Measurements from ENCODE around the gene DLG2.
A peak's percentile ranks its signal among the peaks of the same experiment; 100 is the strongest.

Gene DLG2

GRCh38 chr11:85603220-85603619 lies 23.9 kb downstream of the DLG2 start:
- DNase-seq (ENCODE audit: low read depth), result no peak
- H3K4me3 ChIP-seq (ENCODE audit: low read length), result no peak overlapping the region
- TF ChIP-seq CTCF (conservative IDR thresholded peaks at IDR 0.05; ENCODE audit: low read depth, low read length), result no peak

DNA sequence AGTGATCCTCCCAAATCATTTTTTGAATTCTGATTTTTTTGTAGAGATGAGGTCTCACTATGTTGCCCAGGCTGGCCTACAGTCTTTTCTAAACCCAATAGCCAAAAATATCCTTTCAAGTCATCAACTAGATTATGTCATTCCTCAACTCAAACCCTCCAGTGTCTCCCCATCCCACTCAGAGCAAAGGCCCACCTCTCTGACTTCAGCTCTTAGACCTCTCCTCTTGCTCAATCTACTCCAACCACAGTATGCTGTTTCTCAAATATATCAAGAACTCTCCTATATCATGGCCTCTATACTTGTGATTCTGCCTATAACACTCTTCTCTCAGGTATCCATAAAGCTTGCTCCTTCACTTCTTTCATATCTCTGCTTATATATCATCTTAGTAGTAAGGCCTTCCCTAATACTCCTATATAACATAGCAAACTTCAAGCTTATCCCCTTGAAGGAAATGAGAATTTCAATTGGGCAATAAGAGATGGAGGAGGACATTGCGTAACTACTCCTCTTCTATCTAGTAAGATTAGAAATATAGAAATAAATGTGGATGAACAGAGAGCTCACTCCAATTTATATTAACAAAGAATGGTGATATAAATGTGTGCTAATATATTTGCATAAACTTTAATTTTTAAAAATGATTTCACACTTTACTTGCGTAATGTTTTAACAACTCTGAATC lies 24.5 kb downstream of the DLG2 start:
- no peak for DNase-seq (ENCODE audit: low read depth)

DNA sequence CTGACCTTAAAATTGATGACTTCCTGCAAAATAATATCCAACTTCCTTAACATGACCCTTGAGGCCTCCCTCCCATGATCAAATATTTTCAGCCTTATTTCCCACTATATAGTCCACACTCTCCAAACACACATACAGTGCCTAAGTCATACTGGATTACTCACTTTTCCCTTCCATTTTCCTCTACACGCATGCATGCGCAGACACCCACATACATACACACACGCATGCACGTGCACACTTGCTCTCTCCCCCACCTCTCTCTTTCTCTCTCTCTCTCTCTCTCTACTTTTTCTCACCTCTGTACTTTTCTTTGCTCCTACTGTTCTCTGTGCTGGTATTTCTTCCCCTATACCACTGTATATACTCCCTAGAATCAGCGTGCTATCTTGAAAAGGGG lies 28.1 kb downstream of the DLG2 start:
- no peak for TF ChIP-seq CTCF (conservative IDR thresholded peaks at IDR 0.05; ENCODE audit: low read depth, low read length)
- no peak for DNase-seq (ENCODE audit: low read depth)
- no peak overlapping the region for H3K4me3 ChIP-seq (ENCODE audit: low read length)

More for the DNA sequence above, 24.5 kb downstream of the DLG2 start:
- H3K4me3 ChIP-seq (ENCODE audit: low read length), result no peak overlapping the region
- no peak for TF ChIP-seq CTCF (conservative IDR thresholded peaks at IDR 0.05; ENCODE audit: low read depth, low read length)

GRCh38 chr11:85596886-85597285 lies 30.3 kb downstream of the DLG2 start:
- DNase-seq (ENCODE audit: low read depth), result no peak
- no peak for TF ChIP-seq CTCF (conservative IDR thresholded peaks at IDR 0.05; ENCODE audit: low read depth, low read length)
- H3K4me3 ChIP-seq (ENCODE audit: low read length), result no peak overlapping the region

GRCh38 chr11:85595285-85595884 lies 31.8 kb downstream of the DLG2 start:
- DNase-seq (ENCODE audit: low read depth), result no peak
- H3K4me3 ChIP-seq (ENCODE audit: low read length), result no peak overlapping the region
- peak; percentile 49 for TF ChIP-seq CTCF (conservative IDR thresholded peaks at IDR 0.05; ENCODE audit: low read depth, low read length)

GRCh38 chr11:85590848-85591483 lies 36.2 kb downstream of the DLG2 start:
- no peak overlapping the region for H3K4me3 ChIP-seq (ENCODE audit: low read length)
- TF ChIP-seq CTCF (conservative IDR thresholded peaks at IDR 0.05; ENCODE audit: low read depth, low read length), result peak; percentile 39
- peak; percentile 16 for DNase-seq (ENCODE audit: low read depth)
